Measurements from ENCODE around the gene ABCC4. TPM values are rescaled to one million over a fixed set of nuclear protein-coding genes. Genes with fewer than 3 reads are reported as not detected.
"Not testable (repeated sequence)": the region's sequence is repeated elsewhere in the genome, so short reads cannot be mapped to it uniquely, and the experiment has no call there.

The ABCC4 gene
- total RNA-seq, 1 donor from 2014 or later: 4.9 TPM

GRCh38 chr13:95199896-95200295, 101.4 kb downstream of the ABCC4 start:
- DNase-seq: no peak
- no peak for TF ChIP-seq CTCF (IDR thresholded peaks at IDR 0.05; ENCODE audit: borderline replicate concordance)
- no peak overlapping the region for H3K27ac ChIP-seq (replicated peaks)
- intact Hi-C loops (cut with micrococcal nuclease): no loop called here
- H3K4me1 ChIP-seq: no peaks in the 10 kb centered on the region
- no peak overlapping the region for H3K4me3 ChIP-seq
- H3K27me3 ChIP-seq (ENCODE audit: low read depth): no peaks in the 10 kb centered on the region
- peaks cover 4% of the 10 kb centered on the region for H3K9me3 ChIP-seq (replicated peaks)
- H3K36me3 ChIP-seq: no peaks in the 10 kb centered on the region

GRCh38 chr13:95198606-95199005, 102.6 kb downstream of the ABCC4 start:
- DNase-seq; H3K27ac ChIP-seq (replicated peaks); H3K9me3 ChIP-seq (replicated peaks); H3K27me3 ChIP-seq (ENCODE audit: low read depth); H3K4me3 ChIP-seq; intact Hi-C loops (cut with micrococcal nuclease); H3K36me3 ChIP-seq; H3K4me1 ChIP-seq: not testable (repeated sequence)

- H3K4me1 ChIP-seq: no peaks in the 10 kb centered on the region
- no peaks in the 10 kb centered on the region for H3K27me3 ChIP-seq (ENCODE audit: low read depth)
- no peak overlapping the region for H3K27ac ChIP-seq (replicated peaks)
- no peaks in the 10 kb centered on the region for H3K36me3 ChIP-seq
- intact Hi-C loops (cut with micrococcal nuclease): no loop called here
- peaks cover 4% of the 10 kb centered on the region for H3K9me3 ChIP-seq (replicated peaks)
- no peak overlapping the region for H3K4me3 ChIP-seq
- no peak for DNase-seq
- TF ChIP-seq CTCF (IDR thresholded peaks at IDR 0.05; ENCODE audit: borderline replicate concordance): no peak
Measured at GRCh38 chr13:95197548-95197947, 103.7 kb downstream of the ABCC4 start.

- Histone ChIP-seq H3K4me3 (no peak overlapping the region), H3K4me1 (no peaks in the 10 kb centered on the region), H3K9me3 (replicated peaks) (peaks cover 4% of the 10 kb centered on the region), H3K27me3 (ENCODE audit: low read depth) (no peaks in the 10 kb centered on the region), H3K27ac (replicated peaks) (no peak overlapping the region), H3K36me3 (no peaks in the 10 kb centered on the region)
- intact Hi-C loops (cut with micrococcal nuclease): no loop called here
- DNase-seq: no peak
- TF ChIP-seq CTCF (IDR thresholded peaks at IDR 0.05; ENCODE audit: borderline replicate concordance): no peak
Measured at GRCh38 chr13:95195146-95195545, 106.1 kb downstream of the ABCC4 start.

- no peak overlapping the region for H3K27ac ChIP-seq (replicated peaks)
- DNase-seq: no peak
- intact Hi-C loops (cut with micrococcal nuclease): no loop called here
- no peak for TF ChIP-seq CTCF (IDR thresholded peaks at IDR 0.05; ENCODE audit: borderline replicate concordance)
- no peaks in the 10 kb centered on the region for H3K4me1 ChIP-seq
- peaks cover 2% of the 10 kb centered on the region for H3K9me3 ChIP-seq (replicated peaks)
- no peak overlapping the region for H3K4me3 ChIP-seq
- H3K36me3 ChIP-seq: no peaks in the 10 kb centered on the region
- no peaks in the 10 kb centered on the region for H3K27me3 ChIP-seq (ENCODE audit: low read depth)
Measured at GRCh38 chr13:95193509-95194230, 107.6 kb downstream of the ABCC4 start.

- no peak for TF ChIP-seq CTCF (IDR thresholded peaks at IDR 0.05; ENCODE audit: borderline replicate concordance)
- Histone ChIP-seq H3K4me1 (no peaks in the 10 kb centered on the region), H3K27ac (replicated peaks) (no peak overlapping the region), H3K4me3 (no peak overlapping the region), H3K36me3 (no peaks in the 10 kb centered on the region), H3K27me3 (ENCODE audit: low read depth) (no peaks in the 10 kb centered on the region), H3K9me3 (replicated peaks) (no peaks in the 10 kb centered on the region)
- DNase-seq: no peak
- intact Hi-C loops (cut with micrococcal nuclease): no loop called here
Measured at GRCh38 chr13:95192998-95193397, 108.3 kb downstream of the ABCC4 start.

- H3K4me1 ChIP-seq; DNase-seq; intact Hi-C loops (cut with micrococcal nuclease); H3K27me3 ChIP-seq (ENCODE audit: low read depth); H3K36me3 ChIP-seq; H3K9me3 ChIP-seq (replicated peaks); H3K27ac ChIP-seq (replicated peaks); H3K4me3 ChIP-seq: not testable (repeated sequence)
Measured at GRCh38 chr13:95192564-95192945, 108.7 kb downstream of the ABCC4 start.
